Sigmoid colon (tissue), 7 donors: ENCODE results near the gene HECTD1. TPM values are rescaled to one million over a fixed set of nuclear protein-coding genes. Genes with fewer than 3 reads are reported as not detected.
"Not testable (repeated sequence)": the region's sequence is repeated elsewhere in the genome, so short reads cannot be mapped to it uniquely, and the experiment has no call there.

Experiments
- DNase-seq: peaks from one replicate; pipeline ENCODE4 v3.0.0-alpha.2; 2019
- H3K27ac ChIP-seq, 4 donors: fragments of 200-600 bp; sonication (generic); one replicate each; pipeline ENCODE4 v1.5.1; 2016 to 2019; ENCODE audit warnings: mild to moderate bottlenecking in 1 of 4
- H3K27me3 ChIP-seq, 3 donors: fragments of 200-600 bp; sonication (generic); one replicate each; pipeline ENCODE4 v1.5.1; 2019; ENCODE audit warnings: mild to moderate bottlenecking in 1 of 3
- H3K36me3 ChIP-seq, 4 donors: fragments of 200-600 bp; sonication (generic); one replicate each; pipeline ENCODE4 v1.5.1; 2016 to 2019
- H3K4me1 ChIP-seq, 4 donors: fragments of 200-600 bp; sonication (generic); one replicate each; pipeline ENCODE4 v1.5.1; 2017 to 2019
- H3K4me3 ChIP-seq, 4 donors: fragments of 200-600 bp; sonication (generic); one replicate each; pipeline ENCODE4 v1.5.1; 2017 to 2019; ENCODE audit warnings: mild to moderate bottlenecking in 2 of 4, moderate library complexity in 1 of 4
- H3K9me3 ChIP-seq, 4 donors: fragments of 200-600 bp in 3 of 4; sonication (generic) in 3 of 4; one replicate each; pipeline versions ENCODE4 v1.5.1 to v1.6.1; 2013 to 2019
- CTCF ChIP-seq, 4 experiments: fragments of 450-650 bp in 3 of 4; fragments of 200-600 bp in 1 of 4; IDR thresholded peaks; one replicate each; pipeline ENCODE4 v1.5.1; 2016 to 2019; ENCODE audit warnings: antibody characterized with exemption in 4 of 4, mild to moderate bottlenecking in 3 of 4, moderate library complexity in 2 of 4
- EP300 ChIP-seq, 4 donors: sonication (generic); formaldehyde crosslinking; IDR thresholded peaks; one replicate each; pipeline ENCODE4 v1.6.1; 2017; ENCODE audit warnings: antibody characterized with exemption in 4 of 4
- POLR2A ChIP-seq, 2 donors: fragments of 450-650 bp; IDR thresholded peaks; one replicate each; pipeline ENCODE4 v1.6.1; 2016; ENCODE audit warnings: antibody characterized with exemption in 2 of 2, mild to moderate bottlenecking in 2 of 2, moderate library complexity in 2 of 2
- POLR2AphosphoS5 ChIP-seq, 4 donors: sonication (generic); formaldehyde crosslinking; IDR thresholded peaks; one replicate each; pipeline ENCODE4 v1.6.1; 2017; ENCODE audit warnings: antibody characterized with exemption in 4 of 4
- WGBS, 2 donors: extraction: QIAGEN DNeasy Blood & Tissue Kit; methylation state at CpG; one replicate each; pipeline ENCODE4 v1.1.7; 2013; 5-methylcytosine and 5-hydroxymethylcytosine counted together
- intact Hi-C: fragments of 100-400 bp; cut with DNase I; formaldehyde crosslinking; loops from one replicate; pipeline ENCODE4 v1.15.1; 2023
- polyA plus RNA-seq, 3 donors: library from polyadenylated mRNA; stranded (reverse); fragments of 200-250 nt; gene quantifications; one replicate each; pipeline ENCODE4 v1.2.3, GENCODE V29; 2013
- total RNA-seq, 4 donors: library from RNA; depleted of rRNA; stranded (reverse); fragments of >200 nt; gene quantifications; one replicate each; pipeline ENCODE4 v1.1.0, GENCODE V29; 2016
- donor health status: healthy with polysubstance abuse.
- donor health status: Bipolar disorder and iron deficiency.
- donor health status: healthy.

HECTD1 gene
- total and polyA plus RNA-seq, 7 donors = 30.0 to 186 (median 152) TPM

- Histone ChIP-seq H3K4me3 (no peak overlapping the region), H3K9me3 (no peaks in the 10 kb centered on the region), H3K36me3 (peaks cover 0 to 21% (median 0%) of the 10 kb centered on the region in 4 donors), H3K27me3 (no peaks in the 10 kb centered on the region), H3K27ac (no peak overlapping the region), H3K4me1 (peaks cover 0 to 28% (median 13%) of the 10 kb centered on the region in 4 donors)
- WGBS, 2 donors = 46 to 79% methylated on average over 3 of the region's 3 CpGs
- no peak for DNase-seq
- TF ChIP-seq CTCF (IDR thresholded peaks at IDR 0.05) (no peak), EP300 (IDR thresholded peaks at IDR 0.05) (no peak), POLR2A (IDR thresholded peaks at IDR 0.05) (no peak), POLR2AphosphoS5 (IDR thresholded peaks at IDR 0.05) (no peak)
- intact Hi-C loops = no loop called here
Measured at GRCh38 chr14:31190219-31190603, 17.4 kb downstream of the HECTD1 start.

- Histone ChIP-seq H3K27ac (no peak overlapping the region), H3K27me3 (no peaks in the 10 kb centered on the region), H3K4me3 (no peak overlapping the region), H3K9me3 (no peaks in the 10 kb centered on the region), H3K36me3 (peaks cover 0 to 28% (median 0%) of the 10 kb centered on the region in 4 donors), H3K4me1 (peaks cover 0 to 22% (median 7%) of the 10 kb centered on the region in 4 donors)
- TF ChIP-seq POLR2AphosphoS5 (IDR thresholded peaks at IDR 0.05) (no peak), EP300 (IDR thresholded peaks at IDR 0.05) (no peak), POLR2A (IDR thresholded peaks at IDR 0.05) (no peak), CTCF (IDR thresholded peaks at IDR 0.05) (no peak)
- no peak for DNase-seq
- intact Hi-C loops = no loop called here
- 86 to 93% methylated on average over 5 of the region's 5 CpGs for WGBS, 2 donors
Measured at GRCh38 chr14:31189346-31190218, 18.0 kb downstream of the HECTD1 start.

- H3K36me3 ChIP-seq = peaks cover 0 to 31% (median 0%) of the 10 kb centered on the region in 4 donors
- WGBS, 2 donors = 97 to 100% methylated on average over 1 of the region's 1 CpG
- no peak overlapping the region for H3K4me3 ChIP-seq
- TF ChIP-seq CTCF (IDR thresholded peaks at IDR 0.05) (no peak), POLR2AphosphoS5 (IDR thresholded peaks at IDR 0.05) (no peak), EP300 (IDR thresholded peaks at IDR 0.05) (no peak), POLR2A (IDR thresholded peaks at IDR 0.05) (no peak)
- intact Hi-C loops = no loop called here
- no peaks in the 10 kb centered on the region for H3K9me3 ChIP-seq
- no peak for DNase-seq
- H3K4me1 ChIP-seq = peaks cover 0 to 13% (median 4%) of the 10 kb centered on the region in 4 donors
- H3K27me3 ChIP-seq = no peaks in the 10 kb centered on the region
- no peak overlapping the region for H3K27ac ChIP-seq
Measured at GRCh38 chr14:31188744-31189143, 18.8 kb downstream of the HECTD1 start.

- H3K27me3 ChIP-seq, H3K4me3 ChIP-seq, intact Hi-C loops, H3K9me3 ChIP-seq, DNase-seq, H3K27ac ChIP-seq, H3K4me1 ChIP-seq: not testable (repeated sequence)
- peaks cover 0 to 34% (median 2%) of the 10 kb centered on the region in 4 donors for H3K36me3 ChIP-seq
- WGBS, 2 donors = 89 to 97% methylated on average over 6 of the region's 6 CpGs
Measured at GRCh38 chr14:31182016-31182415, 25.6 kb downstream of the HECTD1 start.

- no peak overlapping the region for H3K4me3 ChIP-seq
- DNase-seq = no peak
- intact Hi-C loops = no loop called here
- TF ChIP-seq POLR2A (IDR thresholded peaks at IDR 0.05) (no peak), CTCF (IDR thresholded peaks at IDR 0.05) (no peak), EP300 (IDR thresholded peaks at IDR 0.05) (no peak), POLR2AphosphoS5 (IDR thresholded peaks at IDR 0.05) (no peak)
- H3K9me3 ChIP-seq = no peaks in the 10 kb centered on the region
- 86% methylated on average over 3 of the region's 3 CpGs for WGBS, 2 donors
- H3K27me3 ChIP-seq = no peaks in the 10 kb centered on the region
- H3K36me3 ChIP-seq = peaks cover 0 to 38% (median 3%) of the 10 kb centered on the region in 4 donors
- H3K27ac ChIP-seq = no peak overlapping the region
- no peaks in the 10 kb centered on the region for H3K4me1 ChIP-seq
Measured at GRCh38 chr14:31181271-31181670, 26.3 kb downstream of the HECTD1 start.
